G401 (cell line): Measurements from ENCODE around the gene CLIC4. TPM values are rescaled to one million over a fixed set of nuclear protein-coding genes. Genes with fewer than 3 reads are reported as not detected.
A peak's percentile ranks its signal among the peaks of the same experiment; 100 is the strongest.
"Not testable (repeated sequence)": the region's sequence is repeated elsewhere in the genome, so short reads cannot be mapped to it uniquely, and the experiment has no call there.

Source experiments
- DNase-seq: peaks from one replicate; pipeline ENCODE4 v3.0.0-alpha.2; 2015; ENCODE audit warnings: low spot score
- in situ Hi-C: cut with HindIII; loops from 2 replicates; pipeline ENCODE4 v1.10.0; 2016; ENCODE audit warnings: low sequenced_read_pairs, mixed read lengths
- total RNA-seq: library from RNA; depleted of rRNA; stranded (reverse); fragments of >200 nt; shearing (Covaris generic); gene quantifications from 2 replicates; pipeline ENCODE4 v1.2.3, GENCODE V29; 2014; rRNA removed

Gene CLIC4
- 111 and 171 TPM in 2 replicates for total RNA-seq

DNA sequence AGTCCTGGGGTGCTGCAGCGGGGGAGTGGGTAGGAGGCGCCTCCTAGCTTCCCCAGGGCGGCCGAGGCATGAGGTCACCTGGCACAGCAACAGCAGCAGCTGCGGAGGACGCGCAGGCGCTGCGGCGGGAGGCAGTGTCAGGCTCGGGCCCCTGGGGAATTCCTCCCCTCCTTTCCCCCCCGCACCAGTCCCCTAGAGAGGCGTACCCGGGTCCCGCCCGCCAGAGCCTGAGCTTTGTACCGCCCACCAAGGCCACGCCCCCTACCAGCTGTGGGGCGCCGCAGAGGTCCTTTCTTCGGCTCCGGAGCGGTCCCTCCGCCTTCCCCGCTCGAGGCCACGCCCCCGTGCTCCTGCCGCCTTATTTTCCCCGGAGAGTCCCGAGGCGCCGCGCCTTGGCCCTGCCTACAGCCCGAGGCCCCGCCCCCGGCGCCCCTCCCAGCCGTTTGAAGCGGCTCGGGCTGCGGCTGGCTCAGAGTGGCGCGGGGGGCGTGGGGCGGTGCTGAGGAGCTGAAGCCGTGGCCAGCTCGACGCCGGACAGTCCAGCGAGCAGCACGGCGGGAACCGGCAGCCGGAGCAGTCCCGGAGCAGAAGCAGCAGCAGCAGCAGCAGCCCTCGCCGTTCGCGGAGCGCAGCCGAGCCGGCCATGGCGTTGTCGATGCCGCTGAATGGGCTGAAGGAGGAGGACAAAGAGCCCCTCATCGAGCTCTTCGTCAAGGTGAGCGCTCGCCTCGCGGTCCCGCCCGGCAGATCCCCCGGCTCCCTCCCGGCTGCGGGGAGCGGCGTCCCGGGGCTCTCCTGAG lies at the start of gene CLIC4:
Gene CLIC4, plus strand, starts transcription at position 537 of the 800 bp plus-strand sequence. Its CDS starts 107 bp downstream, at position 644.
- in situ Hi-C loops, result no loop called here
- DNase-seq, result peak; percentile 80

DNA sequence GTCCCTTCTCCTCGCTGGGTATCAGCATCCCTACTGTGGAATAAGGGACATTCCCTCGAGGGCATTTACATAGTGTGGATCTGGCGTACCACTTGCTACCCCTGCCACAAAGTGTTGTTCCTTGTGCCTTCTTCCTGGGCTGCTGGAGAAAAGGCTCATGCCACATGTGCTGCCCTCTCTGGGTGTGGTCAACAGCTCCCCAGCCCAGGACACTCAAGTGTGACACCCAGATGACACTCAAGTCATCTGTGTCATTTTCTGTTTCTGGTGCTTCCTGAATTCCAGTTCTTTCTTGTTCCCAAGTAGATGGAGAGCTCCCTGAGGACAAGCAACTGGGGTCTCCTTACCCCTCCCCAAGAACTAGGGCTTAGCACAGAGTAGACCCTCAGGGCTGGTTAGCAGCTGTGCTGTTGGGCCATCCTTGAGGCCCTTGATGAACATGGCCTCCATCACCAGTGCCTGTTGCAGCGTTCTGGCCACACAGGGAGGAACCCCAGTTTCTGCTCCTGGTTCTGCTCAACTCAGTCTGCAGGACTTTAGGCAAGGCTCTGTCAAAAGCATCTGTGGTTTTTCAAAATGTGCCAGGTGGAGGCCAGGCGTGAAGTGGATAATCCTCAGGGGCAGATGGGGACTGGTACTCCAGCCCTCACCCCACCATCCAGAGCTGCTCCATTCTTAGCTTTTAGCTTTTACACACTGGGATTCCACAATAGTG lies 49.0 kb upstream of the CLIC4 start:
- no peak for DNase-seq
- in situ Hi-C loops, result no loop called here

DNA sequence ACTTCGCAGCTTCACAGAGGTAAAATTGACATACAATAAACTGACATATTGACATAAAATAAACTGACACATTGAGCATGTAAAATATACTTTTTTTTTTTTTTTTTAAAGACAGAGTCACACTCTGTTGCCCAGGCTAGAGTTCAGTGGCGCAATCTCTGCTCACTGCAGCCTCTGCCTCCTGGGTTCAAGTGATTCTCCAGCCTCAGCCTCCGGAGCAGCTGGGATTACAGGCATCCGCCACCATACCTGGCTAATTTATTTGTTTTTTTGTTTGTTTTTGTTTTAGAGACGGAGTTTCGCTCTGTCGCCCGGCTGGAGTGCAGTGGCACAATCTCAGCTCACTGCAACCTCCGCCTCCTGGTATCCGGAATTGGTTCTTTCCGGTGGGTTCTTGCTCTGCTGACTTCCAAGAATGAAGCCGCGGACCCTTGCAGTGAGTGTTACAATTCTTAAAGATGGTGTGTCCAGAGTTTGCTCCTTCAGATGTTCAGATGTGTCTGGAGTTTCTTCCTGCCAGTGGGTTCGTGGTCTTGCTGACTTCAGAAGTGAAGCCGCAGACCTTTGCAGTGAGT lies 48.4 kb upstream of the CLIC4 start:
- DNase-seq, result no peak

DNA sequence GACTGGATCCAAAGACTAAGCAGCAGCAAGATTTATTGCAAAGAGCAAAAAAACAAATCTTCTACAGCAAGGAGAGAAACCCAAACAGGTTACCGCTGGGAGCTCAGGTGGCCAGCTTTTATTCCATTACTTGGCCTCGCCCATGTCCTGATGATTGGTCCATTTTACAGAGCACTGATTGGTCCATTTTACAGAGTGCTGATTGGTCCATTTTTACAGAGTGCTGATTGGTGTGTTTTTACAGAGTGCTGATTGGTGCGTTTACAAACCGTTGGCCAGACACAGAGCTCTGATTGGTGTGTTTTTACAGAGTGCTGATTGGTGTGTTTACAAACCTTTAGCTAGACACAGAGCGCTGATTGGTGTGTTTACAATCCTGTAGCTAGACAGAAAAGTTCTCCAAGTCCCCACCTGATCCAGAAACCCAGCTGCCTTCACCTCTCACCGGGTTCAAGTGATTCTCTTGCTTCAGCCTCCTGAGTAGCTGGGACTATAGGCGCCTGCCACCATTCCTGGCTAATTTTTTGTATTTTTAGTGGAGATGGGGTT lies 47.7 kb upstream of the CLIC4 start:
- in situ Hi-C loops, DNase-seq: not testable (repeated sequence)

More for the DNA sequence above, 48.4 kb upstream of the CLIC4 start:
- in situ Hi-C loops, result no loop called here

DNA sequence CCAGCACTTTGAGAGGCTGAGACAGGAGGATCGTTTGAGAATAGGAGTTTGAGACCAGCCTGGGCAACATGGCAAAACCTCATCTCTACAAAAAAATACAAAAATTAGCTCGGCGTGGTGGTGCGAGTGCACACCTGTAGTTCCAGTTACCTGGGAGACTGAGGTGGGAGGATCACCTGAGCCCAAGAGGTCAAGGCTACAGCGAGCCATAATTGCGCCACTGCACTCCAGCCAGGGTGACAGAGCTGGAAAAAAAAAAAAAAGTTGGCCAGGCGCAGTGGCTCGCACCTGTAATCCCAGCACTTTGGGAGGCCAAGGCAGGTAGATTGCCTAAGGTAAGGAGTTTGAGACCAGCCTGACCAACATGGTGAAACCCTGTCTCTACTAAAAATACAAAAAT lies 46.9 kb upstream of the CLIC4 start:
- in situ Hi-C loops, DNase-seq: not testable (repeated sequence)

DNA sequence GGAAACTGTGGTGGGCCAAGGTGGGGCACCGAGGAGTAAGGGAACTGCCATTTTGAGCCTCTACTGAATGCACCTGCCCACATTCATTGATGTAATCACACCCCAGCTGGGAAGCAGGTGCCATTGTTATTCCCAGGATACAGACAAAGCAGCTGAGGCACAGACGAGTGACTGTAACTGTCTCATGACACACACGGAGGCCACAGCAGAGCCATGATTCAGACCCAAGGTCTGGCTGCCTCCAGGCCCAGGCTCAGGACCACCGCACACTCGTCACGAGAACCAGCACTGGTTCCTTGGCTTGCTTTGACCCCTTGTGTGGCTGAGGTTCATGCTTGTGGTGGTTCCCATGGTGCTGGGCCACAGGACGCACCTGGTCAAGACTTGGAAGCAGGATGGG lies 45.6 kb upstream of the CLIC4 start:
- DNase-seq, result no peak
- in situ Hi-C loops, result no loop called here

DNA sequence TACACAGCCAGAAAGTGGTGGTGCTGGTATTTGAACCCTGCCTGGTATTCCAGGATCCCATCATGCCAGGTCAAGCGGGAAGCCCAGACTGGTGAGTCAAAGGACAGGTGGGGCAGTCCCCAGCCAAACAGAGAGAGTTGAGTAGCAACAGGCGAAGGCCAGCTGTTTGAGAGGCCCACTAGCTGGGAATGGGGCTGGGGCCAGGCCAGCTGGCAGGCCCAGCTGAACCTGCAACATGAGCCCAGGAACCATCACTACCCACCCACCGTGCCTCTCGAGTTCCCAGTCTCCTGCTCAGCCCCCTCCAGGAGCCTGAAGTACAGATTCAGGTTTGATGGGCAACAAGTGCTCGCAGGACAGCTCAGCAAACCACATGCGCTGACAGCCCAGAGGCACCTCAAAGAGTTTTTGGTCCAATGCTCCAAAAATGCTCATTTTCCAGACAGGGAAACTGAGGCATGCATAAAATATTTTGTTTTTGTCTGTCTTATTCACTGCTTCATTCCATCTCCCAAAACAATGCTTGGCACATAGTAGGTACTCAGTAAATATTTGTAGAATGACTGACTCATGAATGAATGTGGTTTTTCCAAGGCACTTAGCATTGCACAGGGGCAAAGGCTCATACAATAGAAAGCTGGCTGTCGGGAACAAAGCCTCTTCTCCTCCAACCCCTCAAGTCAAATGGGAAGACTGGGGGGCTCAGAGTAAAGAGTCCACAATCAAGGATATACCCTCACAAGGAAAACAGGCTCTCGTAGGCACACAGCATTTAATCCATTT lies 42.5 kb upstream of the CLIC4 start:
- no peak for DNase-seq
- in situ Hi-C loops, result no loop called here

DNA sequence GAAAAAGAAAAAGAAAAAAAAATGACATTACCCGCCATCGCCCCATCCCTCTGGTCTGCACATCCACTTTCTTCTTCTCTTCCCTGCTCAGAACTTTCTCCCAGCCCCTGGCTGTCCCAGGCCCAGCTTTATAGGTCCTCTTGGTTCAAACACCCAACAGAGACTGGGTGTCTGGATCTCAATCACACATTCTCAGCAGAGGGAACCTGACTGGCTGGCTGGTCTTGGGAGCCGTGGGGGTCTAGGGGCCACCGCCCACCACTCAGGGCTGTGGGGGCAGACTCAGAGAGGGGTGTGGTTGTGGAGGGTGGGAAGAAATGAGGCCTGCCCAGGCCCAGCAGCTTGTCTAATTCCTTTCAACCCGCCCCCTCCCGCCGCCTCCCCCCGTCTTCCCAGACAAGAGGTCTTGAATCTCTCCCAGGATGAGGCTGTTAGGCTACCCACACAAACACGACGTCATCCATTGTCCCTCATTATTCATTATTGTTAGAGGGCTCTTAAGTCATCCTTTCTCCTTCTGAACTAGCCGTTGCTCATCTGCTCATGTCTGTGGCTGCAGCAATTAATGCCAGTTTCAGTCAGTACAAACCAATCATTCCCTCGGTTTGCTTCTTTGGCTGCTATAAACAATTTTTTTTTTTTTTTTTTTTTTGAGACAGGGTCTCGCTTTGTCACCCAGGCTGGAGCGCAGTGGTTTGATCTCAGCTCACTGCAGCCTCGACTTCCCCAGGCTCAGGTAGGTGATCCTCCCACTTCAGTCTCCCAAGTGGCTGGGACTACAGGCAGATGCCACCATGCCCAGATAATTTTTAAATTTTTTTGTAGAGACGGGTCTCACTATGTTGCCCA lies 40.6 kb upstream of the CLIC4 start:
- DNase-seq, result peak; percentile 9
- in situ Hi-C loops, result no loop called here

DNA sequence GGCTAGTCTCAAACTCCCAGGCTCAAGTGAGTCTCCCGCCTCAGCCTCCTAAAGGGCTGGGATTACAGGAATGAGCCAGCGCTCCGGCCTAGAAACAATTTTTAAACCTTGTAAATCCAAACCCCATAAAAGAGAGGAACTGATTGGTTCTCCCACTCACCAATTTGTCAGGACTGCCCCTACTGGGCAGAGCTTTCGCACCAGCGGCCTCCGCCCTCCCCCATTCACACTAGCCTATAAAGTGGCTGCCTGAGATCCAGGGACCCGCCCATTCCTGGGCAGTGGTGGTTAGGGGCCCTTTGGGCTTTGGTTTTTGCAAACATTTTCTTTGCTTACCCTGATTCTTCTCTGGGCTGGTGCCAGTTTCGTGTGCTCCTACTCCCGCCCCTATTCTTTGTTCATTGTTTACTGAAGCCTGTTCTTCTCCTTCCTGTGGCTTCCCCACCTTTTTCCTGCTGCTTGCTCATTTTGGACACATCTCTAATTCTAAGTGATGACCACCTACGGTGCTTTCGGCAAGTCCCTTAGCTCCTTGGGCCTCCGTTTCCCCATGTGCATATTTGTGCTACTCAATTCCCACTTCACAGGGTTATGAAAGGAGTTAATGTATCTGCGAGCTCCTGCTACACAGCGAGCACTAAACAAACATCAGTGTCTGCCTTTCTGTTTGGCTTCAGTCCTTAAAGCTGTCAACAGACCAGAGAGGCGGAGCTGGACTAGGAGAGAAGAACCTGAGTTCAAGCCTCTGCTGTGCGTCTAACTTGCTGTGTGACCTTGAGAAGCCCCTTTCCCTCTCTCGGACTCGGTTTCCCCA lies 39.8 kb upstream of the CLIC4 start:
- in situ Hi-C loops, result no loop called here
- peak; percentile 44 for DNase-seq

DNA sequence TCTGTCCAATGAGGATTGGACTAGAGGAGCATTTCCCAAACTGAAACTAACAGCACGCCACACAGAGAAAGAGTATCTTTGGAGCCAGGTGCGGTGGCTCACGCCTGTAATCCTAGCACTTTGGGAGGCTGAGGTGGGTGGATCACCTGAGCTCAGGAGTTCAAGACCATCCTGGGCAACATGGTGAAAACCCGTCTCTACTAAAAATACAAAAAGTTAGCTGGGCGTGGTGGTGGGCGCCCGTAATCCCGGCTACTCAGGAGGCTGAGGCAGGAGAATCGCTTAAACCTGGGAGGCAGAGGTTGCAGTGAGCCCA lies 39.2 kb upstream of the CLIC4 start:
- DNase-seq, in situ Hi-C loops: not testable (repeated sequence)

DNA sequence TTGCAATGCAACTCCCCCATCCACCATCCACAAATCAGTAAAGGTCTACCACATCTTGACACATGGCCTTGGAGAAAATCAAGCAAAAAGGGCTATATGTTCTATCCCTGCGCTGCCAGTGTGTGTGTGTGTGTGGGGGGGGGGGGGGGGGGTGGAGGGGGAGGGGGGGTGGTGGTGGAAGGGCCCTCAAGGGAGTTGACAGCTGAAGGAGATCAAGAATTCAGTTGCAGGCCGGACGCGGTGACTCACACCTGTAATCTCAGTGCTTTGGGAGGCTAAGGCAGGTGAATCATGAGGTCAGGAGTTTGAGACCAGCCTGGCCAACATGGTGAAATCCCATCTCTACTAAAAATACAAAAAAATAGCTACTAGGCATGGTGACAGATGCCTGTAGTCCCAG lies 37.6 kb upstream of the CLIC4 start:
- in situ Hi-C loops, result no loop called here
- no peak for DNase-seq

DNA sequence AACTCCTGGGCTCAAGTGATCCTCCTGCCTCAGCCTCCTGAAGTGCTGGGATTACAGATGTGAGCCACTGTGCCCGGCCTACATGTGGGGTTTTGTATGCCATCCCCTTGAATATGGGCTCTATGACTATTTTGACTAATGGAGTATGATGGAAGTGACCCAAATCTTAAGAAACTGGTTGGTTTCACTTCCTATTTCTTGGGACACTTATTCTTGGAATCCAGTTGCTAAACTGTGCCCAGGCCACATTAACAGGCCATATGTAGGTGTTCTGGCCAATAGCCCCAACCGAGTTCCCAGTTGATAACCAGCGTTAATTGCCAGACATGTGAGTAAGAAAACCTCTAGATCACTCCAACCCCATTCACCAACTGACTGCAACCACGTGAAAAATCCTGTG lies 36.3 kb upstream of the CLIC4 start:
- in situ Hi-C loops, result no loop called here
- DNase-seq, result no peak

DNA sequence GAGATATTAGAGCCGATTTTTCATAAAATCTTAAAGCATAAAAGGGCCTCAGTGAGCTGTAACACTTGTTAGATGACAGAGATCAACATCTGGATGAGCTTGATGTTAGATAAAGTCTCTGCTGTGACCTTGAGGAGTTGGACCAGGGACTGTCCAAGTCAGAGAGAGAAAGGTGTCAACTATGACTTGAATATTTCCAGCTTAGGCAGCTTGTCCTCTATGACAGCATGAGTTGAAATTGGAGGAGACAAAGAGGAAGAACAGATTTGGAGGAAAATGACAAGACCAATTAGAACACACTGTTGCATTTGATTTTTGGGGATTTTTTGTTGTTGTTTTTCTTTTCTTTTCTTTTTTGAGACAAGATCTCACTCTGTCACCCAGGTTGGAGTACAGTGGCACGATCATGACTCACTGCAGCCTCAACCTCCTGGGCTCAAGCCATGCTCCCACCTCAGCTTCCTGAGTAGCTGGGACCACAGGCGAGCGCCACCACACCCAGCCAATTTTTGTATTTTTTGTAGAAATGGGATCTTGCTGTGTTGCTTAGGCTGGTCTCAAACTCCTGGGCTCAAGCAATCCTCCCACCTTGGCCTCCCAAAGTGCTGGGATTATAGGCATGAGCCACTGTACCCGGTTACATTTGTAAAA lies 35.3 kb upstream of the CLIC4 start:
- in situ Hi-C loops, result no loop called here
- DNase-seq, result no peak

DNA sequence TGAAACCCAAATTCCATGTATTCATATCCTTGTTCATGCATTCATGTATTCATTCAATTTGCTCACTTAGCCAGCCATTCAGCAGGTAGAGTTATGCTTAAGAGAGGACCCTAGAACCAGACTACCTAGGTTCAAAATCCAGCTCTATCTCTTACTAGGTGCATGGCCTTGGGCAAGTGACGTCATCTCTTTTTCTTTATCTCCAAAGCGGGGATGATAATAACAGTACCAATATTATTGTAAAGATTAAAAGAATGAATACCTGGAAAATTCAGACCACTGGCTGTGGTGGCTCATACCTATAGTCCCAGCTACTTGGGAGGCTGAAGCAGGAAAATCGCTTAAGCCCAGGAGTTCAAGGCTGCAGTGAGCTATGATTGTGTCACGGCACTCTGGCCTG lies 33.9 kb upstream of the CLIC4 start:
- in situ Hi-C loops, result no loop called here
- DNase-seq, result no peak

DNA sequence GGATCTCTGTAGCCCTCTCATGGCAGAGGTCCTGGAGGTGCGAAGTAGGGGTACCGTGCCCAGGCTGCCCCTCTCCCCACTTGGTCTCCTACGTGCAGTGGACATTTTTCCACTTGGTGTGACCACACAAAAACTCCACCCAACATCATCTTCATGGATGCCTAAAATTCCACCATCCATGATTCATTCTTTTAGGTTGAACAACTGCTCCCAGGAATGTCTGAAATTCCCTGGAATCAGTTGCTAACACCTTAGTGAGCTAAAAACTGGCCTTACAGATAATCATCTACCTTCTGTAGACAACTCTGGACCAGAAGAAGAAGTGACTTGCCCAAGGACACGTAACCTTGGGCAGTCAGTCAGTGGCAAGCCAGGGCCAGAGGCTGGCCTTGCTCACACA lies 32.1 kb upstream of the CLIC4 start:
- in situ Hi-C loops, result no loop called here
- no peak for DNase-seq

DNA sequence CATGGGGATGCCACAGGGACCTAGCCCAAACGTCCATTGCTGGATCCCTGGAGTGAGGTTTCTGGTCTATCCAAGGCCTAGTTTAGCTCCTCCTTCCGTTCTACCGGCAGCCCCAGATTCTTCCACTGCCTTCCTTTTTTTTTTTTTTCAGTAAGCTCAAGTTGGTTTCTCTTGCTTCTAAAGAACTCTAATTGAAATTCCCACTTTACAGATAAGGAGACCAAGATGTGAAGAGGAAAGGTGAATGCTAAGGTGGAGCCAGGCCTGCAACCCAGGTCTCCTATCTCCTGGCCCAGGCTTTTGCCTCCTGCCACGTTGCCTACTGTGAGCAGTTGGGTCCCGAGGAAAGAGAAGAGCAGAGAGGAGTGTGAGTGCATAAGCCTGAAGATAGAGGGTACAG lies 31.5 kb upstream of the CLIC4 start:
- no peak for DNase-seq
- in situ Hi-C loops, result no loop called here

DNA sequence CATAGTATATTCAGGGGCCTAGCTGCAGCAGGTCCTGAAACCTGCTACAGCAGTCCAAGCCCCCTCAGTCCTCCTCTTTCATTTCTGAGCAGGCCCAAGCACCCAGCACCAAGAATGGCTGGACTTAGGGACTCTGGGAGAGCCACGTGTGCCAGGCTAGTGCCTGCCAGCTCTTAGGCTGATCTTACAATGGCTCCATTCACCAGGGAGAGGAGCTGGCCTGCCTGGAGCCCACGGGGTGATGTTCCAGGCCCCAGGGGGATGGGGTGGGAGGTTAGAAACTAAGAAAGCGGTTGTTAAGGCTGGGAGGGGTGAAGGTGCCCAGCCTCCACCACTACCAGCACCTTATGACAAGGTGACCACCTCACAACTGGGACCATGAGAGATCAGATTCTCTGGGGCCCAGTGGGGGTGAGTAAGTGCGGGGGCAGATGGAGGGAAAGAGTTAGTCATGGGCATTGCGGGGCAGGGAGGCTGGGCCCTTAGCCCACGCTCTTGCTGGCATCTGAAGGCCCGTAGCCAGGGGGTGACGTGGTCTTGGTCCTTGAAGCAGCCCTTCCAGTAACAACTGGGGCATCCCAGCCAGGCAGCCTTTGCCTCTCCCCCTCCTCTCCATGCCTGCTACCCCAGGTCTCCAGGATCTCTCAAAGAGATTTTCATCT lies 30.3 kb upstream of the CLIC4 start:
- DNase-seq, result peak; percentile 37
- in situ Hi-C loops, result no loop called here
